ENCODE measurements around the gene RP2.

Gene RP2

GRCh38 chrX:46849933-46850332, 13.1 kb downstream of the RP2 start:
- DNase-seq: no peak

DNA sequence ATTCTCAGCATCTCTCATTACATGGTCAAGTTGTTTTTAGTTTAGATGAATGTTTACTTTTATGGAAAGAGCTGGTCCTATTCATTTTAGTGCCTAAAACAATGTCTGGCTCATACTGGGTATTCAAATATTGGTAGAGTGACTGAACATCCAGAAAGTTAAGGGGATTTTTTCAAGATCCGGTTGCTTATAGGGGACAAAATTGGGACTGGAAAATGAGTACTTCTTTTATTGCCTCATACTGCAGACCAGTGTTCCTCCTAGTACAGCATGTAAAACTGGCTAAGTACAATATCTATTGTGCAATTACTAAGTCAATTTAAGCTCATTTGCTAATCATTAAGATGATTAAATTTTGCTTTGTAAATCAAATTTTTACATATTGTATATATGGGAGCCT, 13.9 kb downstream of the RP2 start:
- DNase-seq: no peak

DNA sequence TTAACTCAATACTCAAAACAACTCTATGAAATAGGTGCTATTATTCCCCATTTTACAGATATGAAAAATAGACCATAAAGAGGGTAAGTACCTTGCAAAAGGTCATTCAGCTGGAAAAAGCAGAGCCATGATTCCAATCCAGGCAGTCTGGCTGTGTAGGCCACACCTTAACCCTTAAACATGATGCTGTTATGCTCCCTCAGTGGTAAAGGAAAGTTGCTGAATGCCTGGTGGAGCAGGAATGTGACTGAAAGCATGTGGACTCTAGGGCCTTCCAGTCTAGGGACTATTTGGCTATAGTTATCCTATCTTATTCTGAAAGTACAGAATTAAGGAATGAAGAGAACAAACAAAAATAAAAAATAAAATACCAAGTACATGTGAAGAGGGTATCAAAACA, 19.6 kb downstream of the RP2 start:
- DNase-seq: no peak

DNA sequence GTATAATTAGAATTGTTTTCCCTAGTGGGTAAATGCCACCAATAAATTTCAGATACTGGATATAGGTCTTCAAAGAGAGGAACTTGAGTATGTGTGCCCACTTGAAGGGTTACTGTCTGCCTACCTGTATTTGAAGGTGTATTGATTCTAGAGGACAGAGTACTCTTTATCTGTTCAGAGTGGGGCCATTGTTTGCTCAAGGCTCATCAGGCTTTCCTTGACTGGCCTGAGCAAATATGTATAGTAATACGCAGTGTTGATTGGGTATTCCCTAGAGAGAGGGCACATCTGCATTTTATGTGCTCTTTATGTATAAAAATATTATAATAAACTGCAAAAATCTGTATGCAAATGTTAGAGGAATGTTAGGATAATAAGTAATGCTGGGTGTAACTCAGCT, 23.7 kb downstream of the RP2 start:
- DNase-seq: no peak

- DNase-seq: no peak
Observed at GRCh38 chrX:46863072-46863471, 26.2 kb downstream of the RP2 start.

DNA sequence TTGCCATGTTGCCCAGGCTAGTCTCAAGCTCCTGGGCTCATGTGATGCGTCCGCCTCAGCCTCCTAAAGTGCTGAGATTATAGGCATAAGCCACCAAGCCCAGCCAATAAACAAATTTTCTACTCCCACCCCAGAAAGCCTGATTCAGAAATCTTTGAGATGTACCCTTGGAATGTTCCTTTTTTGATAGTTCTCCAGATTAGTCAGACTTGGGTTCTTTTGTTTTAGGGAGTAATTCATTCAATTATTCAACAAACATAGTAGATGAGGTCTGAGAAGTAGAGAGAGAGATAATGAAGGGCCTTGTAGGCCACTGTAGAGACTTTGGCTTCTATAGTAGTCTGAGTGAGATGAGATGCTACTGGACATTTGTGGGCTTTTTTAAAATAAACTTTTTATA, 27.8 kb downstream of the RP2 start:
- no peak for DNase-seq

DNA sequence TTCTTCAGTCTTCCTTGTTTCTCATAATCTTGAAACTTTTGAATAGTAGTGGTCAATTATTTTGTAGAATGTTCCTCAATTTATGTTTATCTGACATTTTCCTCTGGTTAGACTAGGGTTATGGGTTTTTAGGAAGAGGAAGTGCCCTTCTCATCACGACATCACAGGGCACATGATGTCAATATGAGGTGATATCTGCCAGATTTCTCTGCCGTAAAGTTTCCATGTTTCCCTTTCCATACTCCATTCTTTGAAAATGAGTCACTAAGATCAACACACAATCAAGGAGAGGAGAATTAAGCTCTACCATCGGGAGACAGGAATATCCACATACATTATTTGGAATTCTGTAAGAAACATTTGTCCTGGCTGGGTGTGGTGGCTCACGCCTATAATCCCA, 28.4 kb downstream of the RP2 start:
- DNase-seq: no peak

DNA sequence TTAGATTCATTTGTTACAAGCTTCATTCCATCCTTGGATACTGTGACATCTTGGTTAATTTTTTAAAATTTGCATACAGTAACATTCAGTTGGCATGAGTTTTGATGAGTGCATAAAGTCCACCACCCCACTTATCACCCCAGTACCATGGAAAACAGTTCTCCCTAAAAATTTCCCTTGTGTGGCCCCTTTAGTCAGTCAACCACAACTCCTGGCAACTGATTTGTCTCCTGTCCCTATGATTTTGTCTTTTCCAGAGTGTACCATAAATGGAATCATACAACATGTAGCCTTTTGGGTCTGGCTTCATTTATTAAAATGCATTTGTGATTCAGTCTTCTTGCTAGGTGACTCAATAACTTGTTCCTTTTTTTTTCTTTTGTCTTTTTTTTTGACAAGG, 29.9 kb downstream of the RP2 start:
- DNase-seq: no peak

GRCh38 chrX:46873746-46874145, 36.9 kb downstream of the RP2 start:
- no peak for DNase-seq

DNA sequence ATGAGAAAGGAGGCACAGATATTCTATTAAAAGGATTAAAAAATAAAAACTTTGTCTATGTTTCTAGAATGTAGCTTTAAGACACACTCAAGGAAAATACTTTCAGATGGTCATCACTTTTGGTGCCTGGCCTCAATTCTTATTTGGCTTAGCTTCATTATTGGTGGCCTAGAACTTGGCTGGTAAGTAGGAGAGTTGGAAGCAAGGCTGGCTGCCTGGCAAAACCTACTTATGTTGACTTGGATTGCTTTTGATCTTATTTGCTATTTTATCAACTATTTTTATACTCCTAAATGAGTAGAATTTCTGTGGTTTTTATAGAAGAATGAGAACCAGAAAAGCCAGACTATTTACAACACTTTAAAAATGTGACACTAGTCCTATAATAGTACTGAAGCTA, 40.1 kb downstream of the RP2 start:
- DNase-seq: no peak

DNA sequence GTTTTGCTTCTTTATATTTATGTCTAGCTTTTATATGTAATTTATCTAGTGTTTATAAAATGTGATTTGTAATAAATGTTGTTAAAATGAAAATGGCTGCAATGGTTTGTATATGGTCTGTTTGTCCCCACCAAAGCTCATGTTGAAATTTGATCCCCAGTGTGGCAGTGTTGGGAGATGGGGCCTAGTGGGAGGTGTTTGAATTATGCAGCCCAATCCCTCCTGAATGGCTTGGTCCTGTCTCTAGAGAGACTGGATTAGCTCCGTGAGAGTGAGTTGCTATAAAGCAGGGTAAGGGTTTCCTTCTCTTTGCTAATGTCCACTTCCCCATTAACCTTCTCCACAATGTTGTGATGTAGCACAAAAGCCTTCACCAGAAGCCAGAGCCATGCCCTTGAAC, 45.4 kb downstream of the RP2 start:
- DNase-seq: no peak

GRCh38 chrX:46884799-46885198, 48.0 kb downstream of the RP2 start:
- DNase-seq: no peak

- no peak for DNase-seq
Observed at GRCh38 chrX:46898207-46898606, 61.4 kb downstream of the RP2 start.

DNA sequence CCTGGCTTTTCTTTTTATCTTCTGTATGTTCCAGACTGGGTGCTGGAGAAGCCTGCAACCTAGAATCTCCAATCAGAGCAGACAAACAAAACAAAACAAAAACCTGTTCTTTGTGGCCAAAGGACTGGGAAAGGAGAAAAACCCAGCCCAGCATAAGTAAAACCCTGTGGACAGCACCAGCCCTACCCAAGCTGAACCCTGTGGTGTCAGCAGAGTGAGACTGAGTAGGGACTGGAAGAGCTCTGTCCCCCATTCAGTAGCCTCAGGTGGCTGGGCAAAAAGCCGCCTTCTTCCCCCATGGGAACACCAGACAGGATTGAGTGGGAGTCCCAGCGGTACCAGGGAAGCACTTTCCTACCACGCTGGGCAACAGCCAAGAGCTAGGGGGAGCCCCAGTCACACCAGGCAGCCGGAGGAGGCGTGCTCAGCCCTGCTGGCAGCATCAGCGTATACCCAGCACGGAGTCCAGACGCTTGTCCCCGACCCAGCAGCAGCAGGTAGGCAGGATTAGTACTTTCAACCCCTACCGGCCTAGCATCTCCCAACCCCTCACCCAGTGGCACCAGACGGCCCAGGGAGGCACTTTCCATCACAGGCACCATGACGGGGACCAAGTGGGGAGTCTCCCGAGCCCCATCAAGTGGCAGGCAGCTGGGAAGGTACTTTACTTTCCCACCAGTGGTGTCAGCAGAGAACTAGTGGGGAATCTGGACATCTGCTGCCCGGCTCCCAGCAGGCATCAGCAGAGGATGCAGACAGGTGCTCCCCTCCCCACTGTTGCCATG, 66.8 kb downstream of the RP2 start:
- DNase-seq: peak; percentile 49 to 62

DNA sequence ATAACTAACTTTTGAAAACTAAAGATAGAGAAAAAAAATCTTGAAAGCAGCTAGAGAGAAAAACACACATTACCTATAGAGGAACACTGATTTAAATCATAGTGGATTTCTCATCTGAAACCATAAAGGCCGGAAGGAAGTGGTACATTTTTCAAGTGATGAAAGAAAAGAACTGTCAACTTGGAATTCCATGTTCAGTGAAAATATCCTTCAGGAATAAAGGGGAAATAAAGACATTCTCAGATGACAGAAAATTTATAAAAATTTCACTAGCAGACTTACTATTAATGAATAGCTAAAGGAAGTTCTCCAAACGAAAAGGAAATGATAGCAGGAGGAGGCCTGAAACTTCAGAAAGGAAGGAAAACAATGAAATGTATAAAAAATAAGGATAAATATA, 67.8 kb downstream of the RP2 start:
- DNase-seq: no peak

- DNase-seq: no peak
Observed at GRCh38 chrX:46910415-46910814, 73.6 kb downstream of the RP2 start.

GRCh38 chrX:46912098-46912602, 75.3 kb downstream of the RP2 start, which contains the start of gene JADE3:
TSS of gene JADE3 (plus strand) at chrX:46912421. CDS start at chrX:46984895, 72,474 bp downstream.
- peak; percentile 18 to 33 for DNase-seq

DNA sequence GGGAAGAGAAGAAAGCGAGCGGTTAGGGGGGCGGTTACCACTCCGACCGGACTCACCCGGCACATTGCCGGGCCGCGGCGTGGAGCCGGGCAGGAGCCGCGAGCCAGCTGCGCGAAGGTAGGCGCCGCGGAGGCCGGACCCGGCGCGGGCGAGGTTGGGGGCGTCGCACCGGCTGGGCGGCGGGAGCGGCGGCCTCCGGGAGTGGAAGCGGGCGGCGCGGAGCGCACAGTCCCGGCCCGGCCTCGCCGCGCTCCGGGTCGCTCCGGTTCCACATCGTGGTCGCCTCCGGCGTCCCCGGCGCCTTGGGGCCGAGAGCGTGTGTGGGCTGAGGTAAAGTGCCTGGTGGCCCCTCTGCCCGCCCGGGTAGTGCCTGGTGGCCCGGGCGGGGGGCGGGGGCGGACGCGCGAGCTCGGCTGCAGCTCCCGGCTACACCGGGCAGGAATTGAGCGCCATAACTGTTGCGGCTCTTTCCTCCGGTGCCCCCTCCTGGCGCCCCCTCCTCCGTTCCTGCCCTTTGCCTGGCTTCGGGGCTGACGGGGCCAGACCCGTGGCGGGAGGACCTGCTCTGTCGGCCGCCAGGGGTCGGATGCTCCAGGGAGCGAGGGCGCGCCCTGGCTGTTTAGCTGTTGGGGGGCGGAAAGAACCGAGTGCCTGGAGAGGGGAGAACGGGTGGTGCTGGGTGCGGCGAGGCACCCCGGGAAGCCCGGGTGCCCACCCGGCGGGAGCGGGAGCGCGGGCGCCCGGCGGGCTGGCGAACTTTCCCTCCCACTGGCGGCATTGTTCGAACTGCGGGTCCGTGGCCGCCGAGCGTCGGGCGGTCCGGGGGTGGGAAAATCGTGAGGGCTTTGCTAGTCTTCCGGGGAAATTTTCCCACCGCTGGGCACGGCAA, 76.0 kb downstream of the RP2 start:
- DNase-seq: peak; percentile 26 to 32

DNA sequence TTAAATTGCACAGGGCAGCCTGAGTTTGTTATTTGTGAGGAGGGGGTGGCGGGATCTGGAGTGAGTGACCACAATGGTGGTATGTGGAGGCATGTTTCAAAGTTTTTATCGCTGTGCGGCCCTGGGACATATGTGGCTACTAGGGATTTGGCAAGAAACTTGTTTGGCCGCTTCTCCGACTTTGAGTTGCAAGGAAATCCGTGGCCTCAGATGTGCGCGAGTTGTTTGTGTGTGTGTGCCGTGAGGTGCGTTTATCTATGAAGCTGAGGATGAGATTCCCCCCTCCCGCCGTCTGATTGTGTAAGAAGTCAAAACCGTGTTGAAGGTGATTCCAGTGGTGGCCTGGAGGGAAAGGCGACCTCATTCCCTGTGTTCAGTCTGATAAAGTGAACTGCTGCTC, 76.8 kb downstream of the RP2 start:
- no peak for DNase-seq

DNA sequence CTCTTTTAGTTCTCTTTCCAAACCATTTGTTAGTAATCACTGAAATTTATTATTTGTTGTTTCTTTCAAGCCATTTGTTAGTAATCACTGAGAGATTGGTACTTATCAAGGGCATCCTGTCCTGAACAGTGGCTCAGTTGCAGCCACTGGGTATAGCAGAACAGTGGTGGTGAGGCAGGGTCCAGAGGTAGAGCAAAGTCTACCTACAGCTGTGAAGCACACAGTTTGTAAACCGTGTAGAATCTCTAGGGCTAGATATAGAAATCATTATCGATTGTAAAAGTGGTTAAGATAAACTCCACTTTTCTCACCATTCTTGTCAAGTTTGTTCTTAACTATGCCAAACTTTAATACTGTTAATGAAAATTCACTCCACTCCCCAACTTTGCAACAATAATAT, 79.4 kb downstream of the RP2 start:
- DNase-seq: no peak

- DNase-seq: no peak
Observed at GRCh38 chrX:46917622-46918021, 80.8 kb downstream of the RP2 start.

- no peak for DNase-seq
Observed at GRCh38 chrX:46918434-46918833, 81.6 kb downstream of the RP2 start.

- no peak for DNase-seq
Observed at GRCh38 chrX:46920235-46920634, 83.4 kb downstream of the RP2 start.

GRCh38 chrX:46922611-46923010, 85.8 kb downstream of the RP2 start:
- no peak for DNase-seq
